Right forelimb (tissue), 1 donor: Measurements from ENCODE around the gene PRM3.

ENCODE experiments used
- DNase-seq: peaks from one replicate; pipeline ENCODE4 v3.0.0-alpha.2; 2018

PRM3 gene

GRCh38 chr16:11258553-11259492 lies 14.6 kb downstream of the PRM3 start:
- DNase-seq: no peak

GRCh38 chr16:11257131-11257938 lies 16.1 kb downstream of the PRM3 start:
- peak; percentile 80 for DNase-seq

GRCh38 chr16:11256661-11257130 lies 16.7 kb downstream of the PRM3 start:
- DNase-seq: no peak

GRCh38 chr16:11255737-11256660 lies 17.4 kb downstream of the PRM3 start, which contains the start of gene SOCS1:
SOCS1 (minus strand) TSS chr16:11256204; CDS start chr16:11255478, 726 bp downstream.
- DNase-seq: peak; percentile 95

GRCh38 chr16:11254913-11255736 lies 18.3 kb downstream of the PRM3 start:
- peak; percentile 71 for DNase-seq

- DNase-seq: no peak
These were observed 19.2 kb downstream of the PRM3 start for GRCh38 chr16:11253995-11254912.

GRCh38 chr16:11253009-11253994 lies 20.1 kb downstream of the PRM3 start:
- DNase-seq: no peak

- DNase-seq: no peak
These were observed 20.9 kb downstream of the PRM3 start for GRCh38 chr16:11252482-11252931.

- no peak for DNase-seq
These were observed 21.6 kb downstream of the PRM3 start for GRCh38 chr16:11251525-11252481.

GRCh38 chr16:11250786-11251524 lies 22.5 kb downstream of the PRM3 start:
- no peak for DNase-seq

GRCh38 chr16:11250091-11250785 lies 23.2 kb downstream of the PRM3 start:
- no peak for DNase-seq

GRCh38 chr16:11249233-11250061 lies 24.0 kb downstream of the PRM3 start:
- no peak for DNase-seq

GRCh38 chr16:11248133-11248532 lies 25.3 kb downstream of the PRM3 start:
- DNase-seq: no peak

GRCh38 chr16:11245988-11246387 lies 27.4 kb downstream of the PRM3 start:
- DNase-seq: no peak

GRCh38 chr16:11245222-11245737 lies 28.1 kb downstream of the PRM3 start:
- DNase-seq: no peak
